ENCODE data around the gene SASH1.

SASH1 gene

DNA sequence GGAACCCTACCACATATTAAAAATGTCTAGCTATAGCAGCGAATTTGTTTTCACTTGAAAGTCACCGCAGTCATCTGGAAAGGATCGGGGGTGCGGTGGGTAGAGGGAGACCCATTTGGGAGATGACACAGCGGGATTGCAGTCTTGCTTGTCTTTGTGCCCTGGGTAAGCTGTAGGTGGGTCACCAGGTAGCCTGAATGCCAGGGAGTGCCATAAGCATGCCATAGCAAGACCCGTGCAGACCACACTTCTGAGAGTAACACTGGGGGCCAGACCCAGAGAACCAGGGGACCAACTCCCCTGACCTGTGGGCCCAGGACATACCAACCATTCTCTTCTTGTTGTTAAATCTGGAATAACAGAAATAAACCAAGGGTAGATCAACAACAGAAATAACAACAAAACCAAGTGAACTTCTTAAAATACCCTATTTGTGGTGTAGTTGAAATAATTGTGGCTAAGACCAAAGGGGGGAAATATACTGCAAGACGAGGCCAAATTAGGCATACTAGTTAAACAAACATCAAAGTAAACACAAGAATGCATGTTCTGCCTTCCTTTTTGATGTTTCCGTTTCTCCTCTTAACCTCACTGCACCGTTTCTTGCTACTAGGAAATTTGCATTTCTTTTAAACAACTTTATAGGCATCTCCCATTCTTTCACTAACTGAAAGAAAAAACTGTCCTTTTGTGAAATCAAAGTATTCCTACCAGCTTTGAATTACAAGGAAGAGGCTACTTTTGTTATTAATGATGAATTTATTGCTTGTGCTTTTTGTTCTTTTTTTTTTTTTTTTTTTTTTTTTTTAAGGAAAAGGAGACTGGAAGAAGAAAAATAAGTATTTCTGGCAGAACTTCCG, 128.2 kb downstream of the SASH1 start:
- H3K4me3 ChIP-seq (replicated peaks in 1 of 2; ENCODE audit: low read depth in 2 of 2, low read length in 2 of 2) = no peak overlapping the region
- no peak for DNase-seq (ENCODE audit: low read depth in 2 of 2)
- TF ChIP-seq, protein P1, sequence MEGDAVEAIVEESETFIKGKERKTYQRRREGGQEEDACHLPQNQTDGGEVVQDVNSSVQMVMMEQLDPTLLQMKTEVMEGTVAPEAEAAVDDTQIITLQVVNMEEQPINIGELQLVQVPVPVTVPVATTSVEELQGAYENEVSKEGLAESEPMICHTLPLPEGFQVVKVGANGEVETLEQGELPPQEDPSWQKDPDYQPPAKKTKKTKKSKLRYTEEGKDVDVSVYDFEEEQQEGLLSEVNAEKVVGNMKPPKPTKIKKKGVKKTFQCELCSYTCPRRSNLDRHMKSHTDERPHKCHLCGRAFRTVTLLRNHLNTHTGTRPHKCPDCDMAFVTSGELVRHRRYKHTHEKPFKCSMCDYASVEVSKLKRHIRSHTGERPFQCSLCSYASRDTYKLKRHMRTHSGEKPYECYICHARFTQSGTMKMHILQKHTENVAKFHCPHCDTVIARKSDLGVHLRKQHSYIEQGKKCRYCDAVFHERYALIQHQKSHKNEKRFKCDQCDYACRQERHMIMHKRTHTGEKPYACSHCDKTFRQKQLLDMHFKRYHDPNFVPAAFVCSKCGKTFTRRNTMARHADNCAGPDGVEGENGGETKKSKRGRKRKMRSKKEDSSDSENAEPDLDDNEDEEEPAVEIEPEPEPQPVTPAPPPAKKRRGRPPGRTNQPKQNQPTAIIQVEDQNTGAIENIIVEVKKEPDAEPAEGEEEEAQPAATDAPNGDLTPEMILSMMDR (IDR thresholded peaks at IDR 0.05; ENCODE audit: low read depth, low read length) = no peak

GRCh38 chr6:148471624-148472159, 129.1 kb downstream of the SASH1 start:
- DNase-seq (ENCODE audit: low read depth in 2 of 2) = peak in 1 of 2 donors; percentile 84
- H3K4me3 ChIP-seq (replicated peaks in 1 of 2; ENCODE audit: low read depth in 2 of 2, low read length in 2 of 2) = no peak overlapping the region
- TF ChIP-seq, protein P1 (IDR thresholded peaks at IDR 0.05; ENCODE audit: low read depth, low read length) = no peak

GRCh38 chr6:148472171-148473105, 129.8 kb downstream of the SASH1 start:
- DNase-seq (ENCODE audit: low read depth in 2 of 2) = peak in 1 of 2 donors; percentile 66

DNA sequence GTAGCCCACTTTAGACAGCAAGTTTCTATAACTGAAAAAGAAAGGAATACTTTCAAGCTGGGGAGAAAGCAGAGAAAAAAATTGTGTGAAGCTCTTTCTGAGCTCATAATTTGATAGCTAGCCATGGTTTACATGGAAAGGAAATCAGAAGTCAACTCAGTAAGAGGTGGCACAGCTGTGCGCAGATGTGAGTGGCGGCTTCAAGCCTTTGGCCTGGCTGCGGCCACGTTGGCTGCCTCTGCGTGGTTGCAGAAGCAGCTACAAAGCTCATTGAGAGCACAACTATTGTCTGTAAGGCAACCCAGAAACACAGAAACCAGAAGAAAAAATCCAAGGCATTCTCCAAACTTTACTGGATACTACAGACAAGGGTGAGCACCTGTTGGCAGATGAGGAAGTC, 136.9 kb downstream of the SASH1 start:
- no peak overlapping the region for H3K4me3 ChIP-seq (replicated peaks in 1 of 2; ENCODE audit: low read depth in 2 of 2, low read length in 2 of 2)
- DNase-seq (ENCODE audit: low read depth in 2 of 2) = no peak
- TF ChIP-seq, protein P1 (IDR thresholded peaks at IDR 0.05; ENCODE audit: low read depth, low read length) = no peak

More at GRCh38 chr6:148472171-148473105, 129.8 kb downstream of the SASH1 start:
- no peak overlapping the region for H3K4me3 ChIP-seq (replicated peaks in 1 of 2; ENCODE audit: low read depth in 2 of 2, low read length in 2 of 2)
- TF ChIP-seq, protein P1 (IDR thresholded peaks at IDR 0.05; ENCODE audit: low read depth, low read length) = no peak

GRCh38 chr6:148487461-148487860, 144.8 kb downstream of the SASH1 start:
- no peak for DNase-seq (ENCODE audit: low read depth in 2 of 2)
- TF ChIP-seq, protein P1 (IDR thresholded peaks at IDR 0.05; ENCODE audit: low read depth, low read length) = no peak
- H3K4me3 ChIP-seq (replicated peaks in 1 of 2; ENCODE audit: low read depth in 2 of 2, low read length in 2 of 2) = no peak overlapping the region

DNA sequence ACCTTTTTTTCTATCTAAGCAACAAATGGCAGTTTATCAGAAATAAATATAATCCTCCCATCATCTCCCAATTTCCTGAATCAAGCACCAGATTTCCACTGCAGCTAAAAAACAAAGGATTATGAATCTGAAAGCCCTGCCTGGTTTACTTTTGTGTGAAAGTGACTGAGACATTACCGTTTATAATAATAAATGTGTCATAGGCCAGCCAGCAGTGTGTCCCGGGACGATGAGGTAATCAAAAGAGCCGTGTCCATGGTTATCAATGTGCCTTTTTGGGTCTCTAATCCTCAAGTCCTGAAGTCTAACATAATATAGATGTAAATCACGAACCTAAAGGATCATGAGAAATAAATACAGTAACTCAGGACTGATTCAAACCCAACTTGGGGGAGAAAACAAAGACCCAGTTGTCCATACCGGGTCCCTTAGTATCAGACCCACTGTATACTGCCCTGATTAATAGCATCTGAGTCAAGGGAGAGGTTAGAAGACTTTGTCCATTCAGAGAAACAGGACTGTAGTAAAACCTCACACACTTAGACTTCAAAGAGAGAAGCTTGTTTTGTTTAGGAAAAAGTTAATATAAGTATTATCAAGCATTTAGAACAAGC, 149.1 kb downstream of the SASH1 start:
- DNase-seq (ENCODE audit: low read depth in 2 of 2) = peak in 1 of 2 donors; percentile 70
- no peak overlapping the region for H3K4me3 ChIP-seq (replicated peaks in 1 of 2; ENCODE audit: low read depth in 2 of 2, low read length in 2 of 2)

More for the DNA sequence above, 149.1 kb downstream of the SASH1 start:
- TF ChIP-seq, protein P1 (IDR thresholded peaks at IDR 0.05; ENCODE audit: low read depth, low read length) = no peak
